OCI-LY1 (cell line): ENCODE data around the gene FTO.

Experiments
- H2AFZ ChIP-seq: fragments of 200-600 bp; sonication (generic), shearing (Covaris generic); 2 replicates; pipeline ENCODE4 v1.6.0; 2014; ENCODE audit warnings: antibody characterized with exemption, mild to moderate bottlenecking, low read length
- H3F3A ChIP-seq: fragments of 200-600 bp; sonication (generic), shearing (Covaris generic); 2 replicates; pipeline ENCODE4 v1.6.0; 2014; ENCODE audit warnings: mild to moderate bottlenecking, antibody characterized with exemption, low read length, moderate library complexity; ENCODE audit not compliant: insufficient read depth
- H3K27ac ChIP-seq: fragments of 200-600 bp; sonication (generic); 2 replicates; pipeline ENCODE4 v1.5.1; 2014; ENCODE audit warnings: low read length, mixed run types, mild to moderate bottlenecking, low read depth; ENCODE audit not compliant: poor library complexity, severe bottlenecking
- H3K27me3 ChIP-seq: fragments of 200-600 bp; sonication (generic); 2 replicates; pipeline ENCODE4 v1.6.0; 2014; ENCODE audit warnings: antibody characterized with exemption, mild to moderate bottlenecking, low read length, moderate library complexity; ENCODE audit not compliant: insufficient read depth
- H3K36me3 ChIP-seq: fragments of 200-600 bp; sonication (generic); 2 replicates; pipeline ENCODE4 v1.6.1; 2014; ENCODE audit warnings: mild to moderate bottlenecking, antibody characterized with exemption, low read length, moderate library complexity, mixed read lengths; ENCODE audit not compliant: insufficient read depth
- H3K4me1 ChIP-seq: fragments of 200-600 bp; sonication (generic); 2 replicates; pipeline ENCODE4 v1.5.1; 2014; ENCODE audit warnings: mild to moderate bottlenecking, low read length, moderate library complexity; ENCODE audit not compliant: insufficient read depth, severe bottlenecking
- H3K4me2 ChIP-seq: fragments of 200-600 bp; sonication (generic), shearing (Covaris generic); 2 replicates; pipeline ENCODE4 v1.6.1; 2014; ENCODE audit warnings: low read length
- H3K4me3 ChIP-seq: fragments of 200-600 bp; sonication (generic); 2 replicates; pipeline ENCODE4 v1.5.1; 2014; ENCODE audit warnings: low read length, low read depth, mild to moderate bottlenecking, mixed read lengths; ENCODE audit not compliant: poor library complexity, severe bottlenecking
- H3K79me2 ChIP-seq: fragments of 200-600 bp; shearing (Covaris generic); 2 replicates; pipeline ENCODE4 v1.6.1; 2016; ENCODE audit warnings: mixed run types, low read length, mixed read lengths; ENCODE audit not compliant: insufficient read depth
- H3K9ac ChIP-seq: fragments of 200-600 bp; sonication (generic), shearing (Covaris generic); 2 replicates; pipeline ENCODE4 v1.6.1; 2014; ENCODE audit warnings: mild to moderate bottlenecking, low read length, mixed read lengths
- H3K9me2 ChIP-seq: fragments of 200-600 bp; sonication (generic), shearing (Covaris generic); 2 replicates; pipeline ENCODE4 v1.6.1; 2014; ENCODE audit warnings: low read depth, mild to moderate bottlenecking, low read length, mixed read lengths
- H3K9me3 ChIP-seq: fragments of 200-600 bp; shearing (Covaris generic); 2 replicates; pipeline ENCODE4 v1.6.1; 2014; ENCODE audit warnings: low read length, mixed read lengths
- H4K20me1 ChIP-seq: fragments of 200-600 bp; sonication (generic), shearing (Covaris generic); 2 replicates; pipeline ENCODE4 v1.6.0; 2016; ENCODE audit warnings: mild to moderate bottlenecking, low read length; ENCODE audit not compliant: insufficient read depth
- EZH2 ChIP-seq: fragments of 200-600 bp; sonication (generic), shearing (Covaris generic); IDR thresholded peaks from 2 replicates; pipeline ENCODE4 v1.8.0; 2017; ENCODE audit warnings: borderline replicate concordance, mixed run types, mild to moderate bottlenecking, antibody characterized with exemption, low read length, moderate library complexity, mixed read lengths
- TF ChIP-seq, protein P1 (sequence below): fragments of 200-600 bp; sonication (generic), shearing (Covaris generic); IDR thresholded peaks from 2 replicates; pipeline ENCODE4 v1.5.1; 2017; ENCODE audit warnings: mild to moderate bottlenecking, antibody characterized with exemption, low read length, moderate library complexity, mixed read lengths

The FTO gene

DNA sequence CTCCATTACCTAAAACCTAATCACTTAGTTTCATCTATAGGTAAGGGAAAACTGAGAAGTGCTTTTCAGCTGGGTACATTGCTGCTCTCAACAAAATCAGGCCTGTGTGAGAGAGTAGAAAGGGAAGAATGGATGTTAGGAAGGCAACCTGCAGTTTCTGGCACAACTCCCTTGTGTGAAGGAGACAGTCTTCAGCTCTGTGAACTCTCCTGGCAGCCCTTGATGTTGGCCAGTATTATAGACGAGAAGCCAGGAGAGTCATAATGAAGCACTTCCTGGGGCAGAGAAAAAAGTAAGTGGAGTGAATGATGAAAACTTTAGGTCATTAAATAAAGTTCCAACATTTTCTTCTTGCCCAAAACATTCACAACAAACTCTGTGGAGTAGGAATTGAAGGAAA is 322.5 kb downstream of the FTO start:
- Histone ChIP-seq H2AFZ (no peak overlapping the region), H3K27me3 (no peaks in the 10 kb centered on the region), H3K4me2 (no peak overlapping the region), H4K20me1 (no peaks in the 10 kb centered on the region), H3K4me1 (no peaks in the 10 kb centered on the region), H3K9me2 (no peaks in the 10 kb centered on the region), H3K9me3 (no peaks in the 10 kb centered on the region), H3F3A (no peaks in the 10 kb centered on the region), H3K9ac (no peak overlapping the region), H3K36me3 (no peaks in the 10 kb centered on the region), H3K79me2 (no peaks in the 10 kb centered on the region), H3K4me3 (no peak overlapping the region), H3K27ac (no peak overlapping the region)
- no peak for TF ChIP-seq EZH2
- TF ChIP-seq, protein P1, sequence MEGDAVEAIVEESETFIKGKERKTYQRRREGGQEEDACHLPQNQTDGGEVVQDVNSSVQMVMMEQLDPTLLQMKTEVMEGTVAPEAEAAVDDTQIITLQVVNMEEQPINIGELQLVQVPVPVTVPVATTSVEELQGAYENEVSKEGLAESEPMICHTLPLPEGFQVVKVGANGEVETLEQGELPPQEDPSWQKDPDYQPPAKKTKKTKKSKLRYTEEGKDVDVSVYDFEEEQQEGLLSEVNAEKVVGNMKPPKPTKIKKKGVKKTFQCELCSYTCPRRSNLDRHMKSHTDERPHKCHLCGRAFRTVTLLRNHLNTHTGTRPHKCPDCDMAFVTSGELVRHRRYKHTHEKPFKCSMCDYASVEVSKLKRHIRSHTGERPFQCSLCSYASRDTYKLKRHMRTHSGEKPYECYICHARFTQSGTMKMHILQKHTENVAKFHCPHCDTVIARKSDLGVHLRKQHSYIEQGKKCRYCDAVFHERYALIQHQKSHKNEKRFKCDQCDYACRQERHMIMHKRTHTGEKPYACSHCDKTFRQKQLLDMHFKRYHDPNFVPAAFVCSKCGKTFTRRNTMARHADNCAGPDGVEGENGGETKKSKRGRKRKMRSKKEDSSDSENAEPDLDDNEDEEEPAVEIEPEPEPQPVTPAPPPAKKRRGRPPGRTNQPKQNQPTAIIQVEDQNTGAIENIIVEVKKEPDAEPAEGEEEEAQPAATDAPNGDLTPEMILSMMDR, result no peak

GRCh38 chr16:54027062-54027461 is 323.1 kb downstream of the FTO start:
- H3K9me2 ChIP-seq, result no peaks in the 10 kb centered on the region
- H3K27me3 ChIP-seq, result no peaks in the 10 kb centered on the region
- no peak for TF ChIP-seq EZH2
- TF ChIP-seq, protein P1, result no peak
- H3K4me3 ChIP-seq, result no peak overlapping the region
- no peaks in the 10 kb centered on the region for H3F3A ChIP-seq
- no peak overlapping the region for H3K4me2 ChIP-seq
- H3K9me3 ChIP-seq, result no peaks in the 10 kb centered on the region
- H2AFZ ChIP-seq, result no peak overlapping the region
- H4K20me1 ChIP-seq, result no peaks in the 10 kb centered on the region
- no peaks in the 10 kb centered on the region for H3K4me1 ChIP-seq
- H3K27ac ChIP-seq, result no peak overlapping the region
- no peaks in the 10 kb centered on the region for H3K79me2 ChIP-seq
- H3K36me3 ChIP-seq, result no peaks in the 10 kb centered on the region
- no peak overlapping the region for H3K9ac ChIP-seq

- Histone ChIP-seq H3K79me2 (no peaks in the 10 kb centered on the region), H3K9me3 (no peaks in the 10 kb centered on the region), H3K4me3 (no peak overlapping the region), H3K9ac (no peak overlapping the region), H3K36me3 (no peaks in the 10 kb centered on the region), H3K9me2 (no peaks in the 10 kb centered on the region), H3K27ac (no peak overlapping the region), H3K27me3 (no peaks in the 10 kb centered on the region), H3K4me2 (no peak overlapping the region), H2AFZ (no peak overlapping the region), H3F3A (no peaks in the 10 kb centered on the region), H3K4me1 (no peaks in the 10 kb centered on the region), H4K20me1 (no peaks in the 10 kb centered on the region)
- TF ChIP-seq, protein P1, result no peak
- TF ChIP-seq EZH2, result no peak
These were observed 323.6 kb downstream of the FTO start for GRCh38 chr16:54027558-54027957.
